Hematopoietic multipotent progenitor cell (in vitro differentiated cells): ENCODE data around the gene SLC2A6. TPM values are rescaled to one million over a fixed set of nuclear protein-coding genes. Genes with fewer than 3 reads are reported as not detected.

Experiments
- DNase-seq, 3 donors: peaks; one replicate each; pipeline ENCODE4 v3.0.0-alpha.2; 2011 to 2015; ENCODE audit warnings: low read depth in 2 of 3, low spot score in 2 of 3
- total RNA-seq: library from RNA; depleted of rRNA; stranded (reverse); fragments of >200 nt; gene quantifications from one replicate; pipeline ENCODE4 v1.2.3, GENCODE V29; 2012

Gene SLC2A6
- 6.5 TPM for total RNA-seq

DNA sequence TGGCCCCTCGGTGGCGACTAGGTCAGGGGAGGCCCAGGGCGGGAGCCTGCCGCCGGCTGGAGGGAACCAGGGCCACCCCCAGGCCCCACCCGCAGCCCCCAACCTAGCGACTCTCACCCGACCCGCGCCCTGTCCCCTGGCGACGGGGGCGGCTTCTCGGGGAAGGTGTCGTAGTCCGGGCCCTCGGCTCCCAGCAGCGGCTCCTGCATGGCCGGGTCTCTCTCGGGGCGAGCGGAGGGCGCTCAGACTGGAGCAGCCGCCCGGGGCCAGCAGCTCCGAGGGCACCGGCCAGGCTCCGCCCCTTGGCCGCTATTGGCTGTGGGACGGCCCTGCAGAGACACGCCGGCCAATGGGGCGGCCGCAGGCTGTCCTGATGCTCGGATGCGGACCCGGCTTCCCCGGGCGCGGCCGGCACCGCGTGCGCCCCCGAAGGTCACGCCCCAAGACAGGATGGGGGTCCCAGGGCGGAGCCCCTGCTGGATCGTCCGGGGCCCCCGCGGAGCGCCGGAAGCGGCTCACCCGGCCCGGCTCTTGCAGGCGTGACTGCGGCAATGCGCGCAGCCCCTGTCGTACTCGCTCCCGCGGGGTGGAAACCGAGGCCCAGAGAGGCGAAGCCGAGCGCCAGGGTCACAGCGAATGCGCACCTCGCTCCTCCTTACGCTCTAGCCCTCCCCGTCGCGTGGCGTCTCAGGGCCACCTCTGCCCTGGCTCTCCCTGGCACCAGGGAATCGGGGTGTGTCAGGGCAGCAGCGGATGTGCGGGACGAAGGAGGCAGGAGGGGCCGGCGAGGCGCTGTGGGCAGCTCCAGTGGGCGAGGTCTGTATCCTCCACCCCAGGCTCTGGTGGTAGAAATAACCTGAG lies at the start of gene SLC2A6:
Gene SLC2A6 (minus strand): TSS at position 249 of the 861 bp plus-strand sequence. CDS start 40 bp downstream, at position 209.
- DNase-seq = peak; percentile 52 to 74 (median 70)

DNA sequence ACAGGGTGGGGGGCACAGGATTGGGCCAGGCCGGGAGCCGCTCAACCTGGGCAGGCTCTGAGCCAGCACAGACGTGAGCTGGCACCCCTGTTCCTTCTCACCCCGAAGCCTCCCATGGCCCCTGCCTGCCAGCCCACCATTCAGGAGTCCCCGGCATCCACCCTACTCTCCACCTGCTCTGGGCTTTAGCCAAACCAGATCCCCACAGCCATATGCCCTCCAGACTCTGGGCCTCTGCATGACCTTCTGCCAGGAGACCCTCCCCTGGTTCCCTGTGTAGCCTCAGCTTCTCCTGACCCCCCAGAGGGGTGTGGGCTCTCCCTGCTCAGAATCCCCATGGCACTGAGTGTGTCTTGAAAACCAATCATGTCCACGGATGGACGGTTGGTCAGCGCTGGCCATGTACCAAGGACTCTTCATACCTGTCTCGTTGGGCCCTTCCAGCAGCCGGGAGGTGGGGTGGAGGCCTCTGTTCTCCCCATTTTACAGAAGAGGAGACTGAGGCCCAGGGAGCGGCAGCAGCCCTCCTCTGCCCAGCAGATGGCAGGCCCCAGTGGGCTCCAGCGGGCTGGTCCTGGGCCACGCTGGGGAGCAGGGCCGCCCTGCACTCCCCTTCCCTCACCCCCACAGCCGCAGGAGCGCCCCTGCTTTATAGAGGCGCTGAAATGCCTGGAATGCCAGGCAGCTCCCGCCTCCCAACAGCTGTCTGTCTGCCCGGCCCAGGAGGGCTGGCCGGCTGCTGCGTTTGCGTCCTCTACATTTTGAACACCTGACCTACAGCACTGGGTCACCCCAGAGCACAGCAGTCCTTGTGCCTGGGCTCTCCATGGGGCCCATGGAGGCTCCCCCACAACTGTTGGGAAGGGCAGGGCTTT lies 49.3 kb upstream of the SLC2A6 start:
- no peak for DNase-seq

- DNase-seq = no peak
Observed at GRCh38 chr9:133527444-133527920, 48.6 kb upstream of the SLC2A6 start.

DNA sequence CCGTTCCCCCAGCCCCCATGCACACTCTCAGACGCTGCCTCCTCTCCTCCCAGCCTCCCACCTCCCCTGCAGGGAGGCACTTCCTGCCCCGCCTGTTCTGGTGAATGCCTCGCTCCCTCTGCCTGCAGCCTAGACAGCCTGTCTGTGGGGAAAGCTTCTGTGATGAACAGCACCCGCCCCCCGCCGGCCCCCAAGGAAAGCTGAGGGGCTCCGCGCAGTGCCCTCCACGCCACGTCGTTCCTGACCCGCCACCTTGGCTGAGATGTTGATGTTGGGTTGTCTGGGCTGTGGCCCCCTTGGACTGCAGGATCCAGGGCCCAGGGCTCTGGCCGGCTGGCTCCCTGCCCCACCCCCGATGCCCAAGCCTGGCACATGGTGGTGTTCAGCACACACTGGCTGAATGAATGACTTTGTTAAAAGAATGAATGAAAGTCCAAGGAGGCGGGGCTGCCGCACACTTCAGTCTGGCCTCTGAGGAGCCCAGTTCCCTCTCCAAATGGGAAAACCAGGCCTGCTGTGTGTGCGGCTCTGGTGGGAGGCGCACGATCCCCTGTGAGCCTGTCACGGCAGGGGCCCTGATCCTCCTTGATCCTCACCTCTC lies 47.9 kb upstream of the SLC2A6 start:
- DNase-seq = no peak

DNA sequence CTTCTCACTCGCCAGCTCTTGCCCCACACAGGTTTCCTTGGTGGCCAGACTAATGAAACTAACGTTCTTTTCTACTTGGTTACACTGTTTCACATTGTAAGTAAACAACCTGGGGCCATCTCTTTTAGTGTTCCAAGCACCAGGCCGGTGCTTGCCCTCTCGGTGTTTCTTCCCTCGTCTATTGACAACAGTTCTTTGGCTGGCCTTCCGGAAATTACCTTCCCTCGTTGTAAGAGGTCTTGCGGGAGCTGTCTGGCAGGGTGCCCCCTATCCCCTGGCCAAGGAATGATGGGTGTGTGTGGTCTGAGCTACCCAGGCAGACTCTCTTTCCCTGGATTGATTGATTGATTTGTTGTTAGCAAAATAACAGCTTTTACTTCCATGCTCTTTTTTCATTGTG lies 46.8 kb upstream of the SLC2A6 start:
- no peak for DNase-seq

- no peak for DNase-seq
Observed at GRCh38 chr9:133524679-133525228, 45.9 kb upstream of the SLC2A6 start, which contains the start of gene MYMK. Gene MYMK, minus strand, starts transcription at chr9:133524959. Its CDS starts 115 bp downstream, at chr9:133524844.

GRCh38 chr9:133524146-133524545 lies 45.2 kb upstream of the SLC2A6 start:
- no peak for DNase-seq

GRCh38 chr9:133523106-133523505 lies 44.2 kb upstream of the SLC2A6 start:
- no peak for DNase-seq

GRCh38 chr9:133522073-133522910 lies 43.4 kb upstream of the SLC2A6 start:
- no peak for DNase-seq

GRCh38 chr9:133521122-133522072 lies 42.5 kb upstream of the SLC2A6 start:
- DNase-seq = no peak

GRCh38 chr9:133520121-133520835 lies 41.4 kb upstream of the SLC2A6 start:
- DNase-seq = no peak

DNA sequence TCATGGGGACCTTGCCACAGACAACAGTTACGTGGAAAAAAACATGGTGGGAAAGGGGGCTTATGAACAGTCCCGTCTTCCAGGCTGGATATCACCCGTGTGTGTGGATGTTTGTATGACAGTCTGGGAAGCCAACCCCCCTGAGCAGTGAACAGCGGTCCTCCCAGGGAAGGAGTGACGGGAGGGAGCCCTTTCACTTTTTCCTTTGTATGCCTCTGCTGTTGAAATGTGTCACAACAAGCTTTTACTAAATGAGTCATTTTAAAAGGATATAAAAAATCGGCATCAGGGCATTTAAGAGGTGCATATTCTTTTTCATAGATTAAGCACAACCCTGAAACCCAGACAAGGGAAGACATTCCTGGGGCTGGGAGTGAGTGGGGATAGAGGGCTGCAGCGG lies 40.8 kb upstream of the SLC2A6 start:
- no peak for DNase-seq

GRCh38 chr9:133518706-133519449 lies 40.0 kb upstream of the SLC2A6 start:
- DNase-seq = no peak

DNA sequence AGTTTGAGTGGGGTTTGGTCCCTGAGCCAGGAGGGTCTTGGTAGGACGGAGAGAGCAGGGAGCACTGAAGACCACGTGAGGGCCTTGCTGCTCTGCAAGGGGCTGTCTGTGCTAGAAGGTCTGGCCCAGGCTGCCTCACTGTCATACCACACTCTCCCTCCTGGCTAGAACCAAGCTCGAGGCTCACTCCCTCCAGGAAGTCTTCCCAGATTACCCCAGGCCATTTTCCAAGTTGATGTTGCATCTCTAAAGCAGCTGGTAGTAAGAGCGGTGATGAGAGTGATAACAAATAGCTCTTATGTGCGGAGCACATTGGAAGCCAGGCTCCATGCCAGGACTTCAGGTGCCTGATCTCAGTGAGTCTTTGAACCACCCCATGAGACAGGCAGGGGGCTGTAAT lies 39.3 kb upstream of the SLC2A6 start:
- no peak for DNase-seq

DNA sequence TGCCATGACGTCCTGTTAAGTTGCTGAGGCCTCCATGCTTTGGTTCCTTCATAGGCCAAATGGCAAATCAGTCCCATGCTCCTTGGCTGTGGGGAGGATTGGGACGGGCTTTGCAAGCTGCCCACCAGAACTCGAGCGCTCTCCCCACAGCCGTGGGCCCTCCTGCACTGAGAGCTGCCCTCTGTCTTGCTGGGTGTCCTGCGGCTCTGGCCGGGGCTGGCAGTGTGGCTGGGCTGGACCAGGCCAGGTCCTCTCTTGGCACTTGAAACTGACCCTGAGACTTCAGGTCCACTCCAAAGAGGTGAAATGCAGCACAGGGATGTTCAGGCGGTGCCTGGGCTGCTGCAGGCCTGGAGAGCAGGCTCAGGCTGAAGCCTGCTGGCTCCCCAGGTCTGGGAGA lies 38.8 kb upstream of the SLC2A6 start:
- DNase-seq = no peak

GRCh38 chr9:133516961-133517350 lies 38.1 kb upstream of the SLC2A6 start:
- no peak for DNase-seq

- no peak for DNase-seq
Observed at GRCh38 chr9:133516256-133516960, 37.5 kb upstream of the SLC2A6 start.
